NCI-H2171 (cell line): ENCODE data around the gene CSNK1G1.
"Not testable (repeated sequence)": the region's sequence is repeated elsewhere in the genome, so short reads cannot be mapped to it uniquely, and the experiment has no call there.

ENCODE experiments used
- DNase-seq: peaks from one replicate; lab custom pipeline; 2025; lab: John Stamatoyannopoulos, UW

Gene CSNK1G1

DNA sequence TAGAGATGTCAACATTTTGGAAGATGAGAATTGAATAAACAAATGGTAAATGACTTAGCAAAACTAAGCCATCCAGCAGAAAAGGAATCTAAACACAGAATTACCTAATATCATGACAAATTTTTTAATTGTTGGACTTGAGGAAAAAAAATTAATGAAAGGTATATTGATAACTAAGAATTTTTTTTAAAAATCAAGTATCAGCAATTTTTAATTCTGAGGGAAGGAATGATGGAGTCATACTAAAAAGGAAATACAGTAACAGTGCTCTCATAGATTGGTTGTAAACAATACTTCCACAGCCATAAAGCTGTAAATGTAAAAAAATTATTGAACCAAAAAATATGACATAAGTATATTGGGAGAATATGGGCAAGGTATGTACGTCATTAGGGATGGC lies 68.0 kb downstream of the CSNK1G1 start:
- no peak for DNase-seq

- no peak for DNase-seq
These were observed 69.5 kb downstream of the CSNK1G1 start for GRCh38 chr15:64286473-64286872.

GRCh38 chr15:64285871-64286270 lies 70.1 kb downstream of the CSNK1G1 start:
- no peak for DNase-seq

GRCh38 chr15:64285150-64285549 lies 70.8 kb downstream of the CSNK1G1 start:
- DNase-seq: no peak

- DNase-seq: no peak
These were observed 71.9 kb downstream of the CSNK1G1 start for GRCh38 chr15:64284042-64284441.

- no peak for DNase-seq
These were observed 73.3 kb downstream of the CSNK1G1 start for GRCh38 chr15:64282701-64283100.

DNA sequence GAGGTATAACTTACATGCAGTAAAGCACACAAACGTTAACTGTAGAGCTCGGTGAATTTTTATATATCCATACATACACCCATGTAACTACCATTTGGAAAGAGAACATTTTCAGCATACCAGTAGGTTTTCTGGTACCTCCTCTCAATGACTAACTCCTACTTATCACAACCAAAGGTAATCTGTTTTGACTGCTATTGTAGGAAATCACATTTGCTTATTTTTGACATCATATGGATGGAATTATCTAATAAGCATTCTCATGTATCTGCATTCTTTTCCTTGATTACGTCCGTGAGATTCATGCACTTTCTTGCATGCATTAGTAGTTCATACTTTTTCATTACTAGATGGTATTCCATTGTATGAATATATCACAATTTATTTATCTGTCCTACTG lies 76.8 kb downstream of the CSNK1G1 start:
- no peak for DNase-seq

DNA sequence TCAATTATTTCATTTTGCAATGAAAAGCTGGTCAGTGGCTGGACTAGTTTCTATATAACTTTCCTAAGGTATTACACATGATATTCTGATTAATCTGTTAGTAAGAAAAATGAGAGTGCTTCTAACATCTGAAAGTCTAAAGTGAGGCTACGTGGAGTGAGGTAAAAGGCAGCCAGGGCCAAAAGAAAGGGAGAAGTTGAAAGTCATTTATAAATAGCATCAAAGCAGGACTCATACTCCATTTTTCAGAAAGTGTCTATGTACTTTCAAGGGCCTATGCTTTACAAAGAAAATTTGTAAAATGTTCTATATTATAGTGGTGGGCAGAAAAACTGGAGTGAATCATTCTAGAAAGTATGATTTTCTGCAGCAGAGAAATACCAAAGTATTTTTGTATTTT lies 80.0 kb downstream of the CSNK1G1 start:
- no peak for DNase-seq

DNA sequence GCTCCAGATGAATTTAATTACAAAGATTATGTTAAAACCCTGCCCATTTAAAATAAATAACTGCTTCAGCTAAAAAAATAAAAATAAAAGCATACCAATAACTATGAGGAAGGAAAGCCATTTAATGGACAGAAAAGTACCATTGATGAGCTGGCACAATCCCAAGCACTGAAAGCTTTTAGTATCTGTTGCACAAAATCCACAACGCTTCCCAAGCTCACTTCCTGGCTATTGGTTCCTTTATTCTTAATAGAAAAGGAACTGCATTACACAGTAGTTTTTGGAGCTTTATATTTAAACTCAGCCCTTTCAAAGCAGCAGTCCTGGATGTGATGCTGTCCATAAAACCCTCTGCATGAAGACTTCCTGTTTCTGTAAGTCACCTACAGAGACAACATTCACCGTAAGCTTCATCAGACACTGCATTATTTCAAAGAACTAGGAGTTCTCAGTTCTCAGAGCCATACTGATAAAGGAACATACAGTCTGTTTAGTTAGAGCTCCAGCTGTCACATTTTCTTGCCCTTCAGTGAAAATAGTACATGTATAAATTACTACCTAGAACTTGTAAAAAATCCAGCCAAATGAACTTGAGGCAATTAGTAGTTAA lies 81.5 kb downstream of the CSNK1G1 start:
- no peak for DNase-seq

GRCh38 chr15:64267331-64267973 lies 88.5 kb downstream of the CSNK1G1 start:
- DNase-seq: no peak

- DNase-seq: not testable (repeated sequence)
These were observed 90.8 kb downstream of the CSNK1G1 start for GRCh38 chr15:64265188-64265587.

DNA sequence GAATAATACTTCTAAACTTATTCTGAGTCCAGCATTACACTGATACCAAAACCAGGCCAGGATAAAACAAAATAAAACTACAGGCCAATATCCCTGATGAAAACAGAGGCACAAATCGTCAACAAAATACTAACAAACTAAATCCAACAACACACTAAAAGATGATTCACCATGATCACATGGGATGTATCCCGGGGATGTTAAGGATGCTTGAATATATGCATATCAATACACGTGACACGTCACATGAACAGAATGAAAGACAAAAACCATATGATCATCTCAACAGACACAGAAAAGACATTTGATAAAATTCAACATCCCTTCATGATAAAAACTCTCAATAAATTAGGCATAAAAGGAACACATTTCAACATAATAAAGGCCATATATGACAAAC lies 91.5 kb downstream of the CSNK1G1 start:
- no peak for DNase-seq

DNA sequence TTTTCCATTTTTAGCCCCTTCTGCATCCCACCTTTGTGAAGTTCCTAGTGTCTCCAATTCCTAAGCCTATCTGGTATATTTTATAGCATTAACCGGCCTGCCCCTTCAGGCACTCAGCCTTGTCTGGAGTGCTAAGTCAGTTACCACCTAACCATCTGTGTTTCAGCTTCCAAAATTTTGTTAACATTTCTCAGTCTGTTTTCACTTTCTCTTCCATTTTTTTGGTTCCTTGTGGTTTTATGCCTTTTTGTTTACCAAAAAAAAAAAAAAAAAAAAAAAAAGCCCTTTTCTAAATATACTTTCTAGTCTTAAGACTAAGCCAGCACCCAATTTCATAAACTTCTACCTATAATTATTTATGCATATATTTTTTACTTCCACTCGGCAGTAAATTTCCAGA lies 92.4 kb downstream of the CSNK1G1 start:
- DNase-seq: no peak

DNA sequence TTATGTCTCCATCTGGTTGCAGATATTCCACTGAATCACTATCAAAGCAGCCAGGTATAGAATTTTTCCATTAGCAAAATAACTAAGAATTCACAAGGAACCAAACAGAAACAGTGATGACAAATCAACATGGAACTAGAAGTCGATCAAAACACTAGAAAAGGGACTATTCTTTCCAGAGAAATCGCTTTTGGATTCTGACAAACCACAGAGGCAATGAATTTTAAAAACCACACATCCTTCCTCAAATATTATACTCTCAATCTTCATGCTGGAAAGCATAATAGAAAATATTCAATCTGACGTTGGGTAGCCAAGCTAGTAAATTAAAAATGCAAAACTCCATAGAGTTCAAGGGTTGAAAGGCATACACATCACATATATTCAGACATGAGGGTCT lies 99.9 kb downstream of the CSNK1G1 start:
- DNase-seq: no peak

DNA sequence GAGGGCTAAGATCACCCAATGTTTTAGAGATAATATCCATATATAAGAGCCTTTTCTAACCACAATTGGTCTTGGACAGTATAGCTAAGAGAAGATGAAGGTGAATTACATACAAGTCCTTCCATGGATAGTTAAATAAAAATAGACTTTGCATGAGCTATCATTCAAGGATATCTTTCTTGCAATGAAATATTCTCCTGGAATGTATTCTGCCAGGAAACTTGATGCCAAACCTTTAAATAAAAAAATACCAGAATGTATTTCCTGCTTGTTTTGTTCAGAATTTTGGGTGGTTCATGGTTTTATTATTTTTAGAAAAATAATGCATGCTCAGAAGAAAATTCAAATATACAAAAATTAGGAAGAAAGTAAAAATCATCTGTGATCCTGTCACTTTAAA lies 104.3 kb downstream of the CSNK1G1 start:
- DNase-seq: no peak

GRCh38 chr15:64251121-64251520 lies 104.9 kb downstream of the CSNK1G1 start:
- DNase-seq: no peak

DNA sequence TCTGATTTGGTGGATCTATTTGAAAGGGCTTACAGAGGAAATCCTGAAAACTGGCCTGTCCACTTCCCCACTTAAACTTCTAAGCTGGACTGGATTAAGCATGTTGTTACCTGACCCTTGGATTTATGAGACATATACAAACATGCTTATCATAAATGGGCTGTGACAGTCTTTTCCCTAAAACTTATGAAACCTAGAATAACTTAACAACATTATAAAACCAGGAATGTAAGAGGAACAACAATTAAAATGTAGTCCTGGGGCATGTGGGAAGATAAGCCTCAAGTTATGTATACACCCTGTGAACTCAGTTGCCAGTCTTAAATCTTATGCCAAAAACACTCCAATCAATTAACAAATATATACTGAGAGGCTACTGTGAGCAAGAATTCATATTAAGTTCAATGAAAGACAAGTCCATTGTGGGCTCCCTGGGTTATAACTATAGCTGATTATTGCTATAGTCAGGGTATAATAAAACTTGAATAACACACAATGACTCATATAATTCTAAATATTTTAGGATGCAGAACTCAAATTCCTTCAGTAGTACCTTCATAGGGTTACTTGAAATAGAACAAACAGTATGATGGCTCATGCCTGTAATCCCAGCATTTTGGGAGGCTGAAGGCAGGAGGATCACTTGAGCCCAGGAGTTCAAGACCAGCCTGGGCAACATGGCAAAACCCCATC lies 105.9 kb downstream of the CSNK1G1 start:
- no peak for DNase-seq

GRCh38 chr15:64249406-64249805 lies 106.6 kb downstream of the CSNK1G1 start:
- no peak for DNase-seq

DNA sequence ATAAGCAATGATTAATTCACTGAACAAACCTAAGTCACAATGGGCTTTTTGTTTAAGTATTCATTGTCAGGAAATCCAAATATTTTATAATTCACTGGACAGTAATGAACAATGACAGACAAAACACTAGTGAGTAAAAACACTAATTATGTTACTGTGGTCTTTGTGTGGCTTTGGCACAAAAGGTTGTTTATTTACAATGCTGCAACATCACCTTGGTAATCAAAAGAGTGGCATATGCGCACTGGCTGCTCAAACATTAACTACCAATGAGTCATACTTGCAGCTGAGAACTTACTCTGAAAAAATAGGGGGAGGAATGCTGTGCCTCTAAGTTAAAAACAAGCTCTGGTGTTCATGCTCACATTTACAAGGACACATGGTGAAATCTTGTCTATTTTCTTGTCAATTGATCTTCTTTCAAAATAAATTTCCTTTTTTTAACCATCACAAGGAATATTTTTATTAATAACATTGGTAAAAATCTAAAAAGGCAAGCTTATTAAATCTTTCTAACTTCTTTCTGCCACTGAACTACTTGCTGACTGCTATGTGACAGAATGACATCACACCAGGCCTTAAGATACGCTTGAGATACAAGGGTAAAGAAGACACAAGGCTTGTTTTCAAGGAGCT lies 107.9 kb downstream of the CSNK1G1 start:
- DNase-seq: peak; percentile 38

DNA sequence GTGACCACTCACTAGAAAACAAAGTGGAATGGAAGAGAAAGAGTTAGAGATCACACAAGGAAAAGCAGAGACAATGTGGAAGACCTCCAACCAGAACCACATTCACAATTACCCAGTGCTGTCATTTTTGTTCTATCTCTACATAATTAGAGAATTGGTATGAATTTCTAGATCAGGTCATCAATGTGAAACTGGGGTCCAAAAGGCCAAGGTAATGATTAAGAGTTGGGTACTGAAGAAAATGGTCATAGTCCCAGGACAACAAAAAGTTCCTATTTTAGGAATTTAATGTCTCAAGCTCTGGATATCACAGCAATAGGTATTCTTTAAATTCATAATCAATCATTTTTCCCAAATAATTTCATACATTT lies 108.5 kb downstream of the CSNK1G1 start:
- DNase-seq: no peak

DNA sequence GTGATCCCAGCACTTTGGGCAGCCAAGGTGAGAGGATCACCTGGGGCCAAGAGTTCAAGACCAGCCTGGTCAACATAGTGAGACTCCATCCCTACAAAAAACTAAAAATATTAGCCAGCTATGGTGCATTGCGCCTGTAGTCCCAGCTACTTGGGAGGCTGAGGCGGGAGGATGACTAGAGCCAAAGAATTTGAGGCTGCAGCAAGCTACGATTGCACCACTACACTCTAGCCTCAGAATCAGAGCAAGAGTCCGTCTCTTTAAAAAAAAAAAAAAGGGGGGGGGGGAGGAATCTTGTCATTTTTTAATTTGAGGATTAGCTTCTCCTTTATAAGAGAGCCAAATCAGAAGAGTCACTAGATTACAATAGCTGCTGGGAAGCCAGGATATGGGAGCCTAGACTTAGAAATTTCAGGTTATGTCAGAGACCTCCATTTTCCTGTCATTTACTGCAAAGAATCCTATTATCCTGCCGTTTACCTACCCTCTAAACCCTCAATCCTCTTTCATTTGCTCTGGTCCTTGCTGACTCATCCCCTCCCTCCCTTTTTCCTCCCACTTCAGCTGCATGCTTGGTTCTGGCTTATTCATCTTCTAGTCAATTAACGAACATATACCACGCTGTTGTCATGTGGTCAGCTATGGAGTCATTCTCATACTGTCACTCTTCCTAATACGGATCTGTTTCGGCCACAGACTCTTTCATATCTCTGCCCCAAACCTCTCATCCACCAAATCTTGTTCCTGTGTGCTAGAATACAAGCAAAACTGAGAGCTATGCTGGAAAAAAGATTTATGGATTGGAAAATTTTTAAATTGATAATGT lies 109.4 kb downstream of the CSNK1G1 start:
- no peak for DNase-seq

- no peak for DNase-seq
These were observed 110.6 kb downstream of the CSNK1G1 start for GRCh38 chr15:64245405-64245804.
